ENCODE data around the gene ADPRHL1.

ADPRHL1 gene

DNA sequence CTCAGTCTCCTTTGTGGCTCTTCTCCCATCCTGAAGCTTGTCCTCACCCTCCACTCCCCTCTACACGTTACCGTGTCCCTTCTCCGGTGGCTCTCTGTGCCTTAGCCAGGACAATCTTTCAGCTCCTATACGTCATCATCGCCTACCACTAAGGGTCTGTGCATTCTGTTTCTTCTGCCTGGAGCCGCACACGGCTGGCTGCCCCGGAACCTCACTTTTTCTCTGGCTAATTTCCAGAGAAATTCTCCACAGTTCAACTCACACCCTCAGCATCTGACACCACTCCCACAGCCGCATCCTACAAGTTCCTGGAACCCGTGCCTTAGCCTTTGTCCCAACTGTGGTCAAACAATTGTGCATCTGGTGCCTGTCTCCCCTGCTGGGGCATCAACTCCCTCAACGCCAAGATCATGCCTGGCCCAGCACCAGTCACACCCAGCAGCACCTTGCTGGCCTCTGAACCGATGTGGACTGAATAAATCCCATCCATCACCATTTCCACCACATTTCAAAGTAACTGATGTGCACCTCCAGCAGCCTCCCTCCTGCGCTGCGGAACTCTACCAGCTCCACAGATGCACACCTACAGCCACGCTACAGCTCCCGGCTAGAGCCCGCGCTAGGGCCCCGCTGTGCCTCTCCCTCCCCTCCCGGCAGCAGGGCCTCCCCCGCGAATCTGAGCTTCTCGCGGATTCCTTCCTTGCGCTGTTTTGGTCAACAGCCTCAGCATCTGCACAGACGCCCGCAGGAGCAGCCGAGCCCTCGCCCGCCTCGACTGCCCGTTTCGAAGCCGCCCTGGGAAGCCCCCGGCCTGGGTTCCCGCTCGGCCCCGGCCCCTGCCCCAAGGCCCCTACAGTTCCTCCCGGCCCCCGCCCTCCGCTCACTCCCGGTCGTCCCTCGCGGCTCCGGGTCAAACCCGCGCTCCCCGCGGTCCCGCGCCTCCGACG, 36.5 kb upstream of the ADPRHL1 start:
- DNase-seq (ENCODE audit: low read depth, low spot score), result peak; percentile 39
- peak overlapping the region; percentile 94 for H3K4me3 ChIP-seq (ENCODE audit: low read depth, low read length)
- in situ Hi-C loops (cut with HindIII; ENCODE audit: low sequenced_read_pairs), result no loop called here
- TF ChIP-seq, protein P1, sequence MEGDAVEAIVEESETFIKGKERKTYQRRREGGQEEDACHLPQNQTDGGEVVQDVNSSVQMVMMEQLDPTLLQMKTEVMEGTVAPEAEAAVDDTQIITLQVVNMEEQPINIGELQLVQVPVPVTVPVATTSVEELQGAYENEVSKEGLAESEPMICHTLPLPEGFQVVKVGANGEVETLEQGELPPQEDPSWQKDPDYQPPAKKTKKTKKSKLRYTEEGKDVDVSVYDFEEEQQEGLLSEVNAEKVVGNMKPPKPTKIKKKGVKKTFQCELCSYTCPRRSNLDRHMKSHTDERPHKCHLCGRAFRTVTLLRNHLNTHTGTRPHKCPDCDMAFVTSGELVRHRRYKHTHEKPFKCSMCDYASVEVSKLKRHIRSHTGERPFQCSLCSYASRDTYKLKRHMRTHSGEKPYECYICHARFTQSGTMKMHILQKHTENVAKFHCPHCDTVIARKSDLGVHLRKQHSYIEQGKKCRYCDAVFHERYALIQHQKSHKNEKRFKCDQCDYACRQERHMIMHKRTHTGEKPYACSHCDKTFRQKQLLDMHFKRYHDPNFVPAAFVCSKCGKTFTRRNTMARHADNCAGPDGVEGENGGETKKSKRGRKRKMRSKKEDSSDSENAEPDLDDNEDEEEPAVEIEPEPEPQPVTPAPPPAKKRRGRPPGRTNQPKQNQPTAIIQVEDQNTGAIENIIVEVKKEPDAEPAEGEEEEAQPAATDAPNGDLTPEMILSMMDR (IDR thresholded peaks at IDR 0.05; ENCODE audit: low read depth, low read length), result no peak

DNA sequence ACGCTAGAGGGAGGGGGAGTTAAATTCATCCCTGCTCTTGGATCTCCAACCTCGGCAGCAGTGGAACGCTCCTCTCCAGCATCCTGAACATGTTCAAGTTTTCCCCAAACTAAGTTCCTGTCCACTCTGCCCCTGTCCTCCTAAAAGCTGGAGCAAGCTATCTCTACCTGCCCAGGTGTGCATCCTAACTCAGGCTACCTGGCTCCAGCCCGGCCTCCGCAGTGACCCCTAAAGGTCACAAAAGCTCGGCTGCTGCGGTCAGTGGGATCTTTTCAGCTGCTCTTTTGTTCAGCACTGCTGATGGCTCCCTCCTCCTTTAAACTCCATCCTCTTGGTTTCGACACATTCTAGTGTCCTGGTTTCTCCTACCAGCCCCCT, 35.9 kb upstream of the ADPRHL1 start:
- peak overlapping the region; percentile 94 for H3K4me3 ChIP-seq (ENCODE audit: low read depth, low read length)

DNA sequence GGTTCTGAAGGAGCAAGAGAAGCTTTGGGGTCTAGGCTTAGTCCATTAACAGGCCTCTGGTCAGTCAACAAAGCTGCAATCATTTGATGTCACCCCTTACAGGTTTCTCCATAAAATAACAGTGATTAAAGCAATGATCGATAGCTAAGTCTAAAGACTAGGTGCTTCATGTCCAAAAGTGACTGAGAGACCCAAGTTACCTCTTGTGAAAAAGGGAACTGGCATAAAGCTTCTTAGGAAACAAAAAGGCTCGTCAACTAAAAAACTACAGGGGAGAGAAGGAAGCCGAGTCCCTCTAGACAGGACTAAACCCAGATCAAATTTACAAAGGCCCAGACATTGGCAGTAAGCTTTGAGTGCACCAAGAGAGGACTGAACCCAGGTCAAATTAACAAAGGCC, 35.0 kb upstream of the ADPRHL1 start:
- no peak overlapping the region for H3K4me3 ChIP-seq (ENCODE audit: low read depth, low read length)
- in situ Hi-C loops (cut with HindIII; ENCODE audit: low sequenced_read_pairs), result no loop called here
- no peak for DNase-seq (ENCODE audit: low read depth, low spot score)

More for the DNA sequence above, 35.9 kb upstream of the ADPRHL1 start:
- in situ Hi-C loops (cut with HindIII; ENCODE audit: low sequenced_read_pairs), result no loop called here
- TF ChIP-seq, protein P1 (IDR thresholded peaks at IDR 0.05; ENCODE audit: low read depth, low read length), result no peak
- DNase-seq (ENCODE audit: low read depth, low spot score), result no peak

DNA sequence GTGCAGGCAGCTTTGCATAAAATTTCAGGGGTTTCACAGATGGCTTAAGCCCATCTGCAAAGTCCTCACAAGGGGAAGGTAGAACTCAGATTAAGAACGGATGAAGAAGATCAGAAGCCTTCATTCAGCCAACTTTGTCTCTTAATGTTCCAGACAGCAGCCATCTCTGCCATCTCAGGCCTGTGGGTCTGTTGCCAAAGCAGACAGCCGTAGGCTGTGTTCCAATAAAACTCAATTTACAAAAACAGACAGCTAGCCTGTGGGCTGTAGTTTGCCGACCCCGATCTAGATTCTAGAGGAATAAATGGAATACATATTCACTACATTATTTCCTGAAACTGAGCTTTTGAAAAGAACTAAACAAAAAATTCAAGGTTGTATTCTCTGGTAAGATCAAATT, 33.4 kb upstream of the ADPRHL1 start:
- TF ChIP-seq, protein P1 (IDR thresholded peaks at IDR 0.05; ENCODE audit: low read depth, low read length), result no peak
- in situ Hi-C loops (cut with HindIII; ENCODE audit: low sequenced_read_pairs), result no loop called here
- DNase-seq (ENCODE audit: low read depth, low spot score), result no peak
- H3K4me3 ChIP-seq (ENCODE audit: low read depth, low read length), result no peak overlapping the region

More for the DNA sequence above, 35.0 kb upstream of the ADPRHL1 start:
- TF ChIP-seq, protein P1 (IDR thresholded peaks at IDR 0.05; ENCODE audit: low read depth, low read length), result no peak

DNA sequence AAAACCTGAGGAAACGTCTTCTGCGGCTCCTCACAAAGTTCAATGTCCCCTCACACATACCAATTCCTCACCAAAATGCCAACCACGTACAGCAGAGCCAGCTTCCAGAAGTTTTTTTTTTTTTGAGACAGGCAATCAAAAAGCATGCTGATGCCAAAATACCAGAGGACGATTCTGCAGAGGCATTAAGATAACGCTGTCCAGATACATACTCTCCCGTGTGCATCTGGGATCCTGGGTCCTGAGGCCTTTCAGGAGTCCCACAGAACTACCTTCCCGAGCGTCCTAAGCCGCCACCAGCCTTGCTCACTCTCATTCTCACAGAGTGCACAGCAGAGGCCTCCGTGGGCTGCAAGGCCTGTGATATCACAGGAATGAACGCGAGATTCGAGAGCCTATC, 32.3 kb upstream of the ADPRHL1 start:
- TF ChIP-seq, protein P1 (IDR thresholded peaks at IDR 0.05; ENCODE audit: low read depth, low read length), result no peak
- no peak for DNase-seq (ENCODE audit: low read depth, low spot score)
- in situ Hi-C loops (cut with HindIII; ENCODE audit: low sequenced_read_pairs), result no loop called here
- H3K4me3 ChIP-seq (ENCODE audit: low read depth, low read length), result no peak overlapping the region

DNA sequence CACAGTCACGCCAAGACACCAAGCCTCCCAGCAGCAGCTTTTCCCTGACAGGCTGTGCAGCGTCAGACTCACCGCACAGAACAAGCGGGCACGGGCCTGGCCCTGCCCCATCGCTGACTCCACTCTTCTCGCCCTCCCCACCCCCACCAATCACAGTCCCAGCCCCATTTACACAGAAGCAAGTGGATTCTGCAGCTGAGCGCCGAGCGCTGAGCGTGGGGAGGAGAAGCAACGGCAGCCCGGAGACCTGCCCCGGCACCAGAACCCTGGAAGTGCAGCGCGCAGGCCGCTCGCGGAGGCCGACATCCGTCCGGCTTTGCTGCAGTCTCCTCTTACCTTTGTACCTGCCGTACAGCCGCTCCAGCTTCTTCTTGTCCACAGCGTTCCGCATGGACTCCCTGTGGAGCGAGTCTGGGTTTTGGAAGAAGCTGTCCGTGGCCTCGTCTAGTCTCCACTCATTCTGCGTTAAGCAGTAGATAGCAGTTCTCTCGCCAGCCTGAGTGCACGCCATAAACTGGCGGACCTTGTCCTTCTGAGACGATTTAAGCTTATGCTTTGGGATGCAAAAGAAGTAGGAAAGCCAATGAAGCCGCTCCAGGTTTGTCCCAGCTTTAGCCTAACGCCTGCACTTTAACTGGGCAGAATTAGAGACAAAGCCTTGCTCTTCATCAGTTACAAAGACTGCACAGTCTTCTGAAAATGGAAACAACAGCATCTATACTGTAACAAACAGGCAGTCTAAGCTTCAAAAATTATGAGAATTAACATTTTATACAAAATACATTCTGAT, 30.4 kb upstream of the ADPRHL1 start:
- TF ChIP-seq, protein P1 (IDR thresholded peaks at IDR 0.05; ENCODE audit: low read depth, low read length), result no peak
- in situ Hi-C loops (cut with HindIII; ENCODE audit: low sequenced_read_pairs), result no loop called here
- no peak for DNase-seq (ENCODE audit: low read depth, low spot score)
- H3K4me3 ChIP-seq (ENCODE audit: low read depth, low read length), result no peak overlapping the region
